ENCODE data around the gene DHRSX.

The DHRSX gene

GRCh38 chrX:2451501-2452316, 49.1 kb downstream of the DHRSX start:
- no peak for DNase-seq

GRCh38 chrX:2450681-2451080, 50.1 kb downstream of the DHRSX start:
- DNase-seq, result no peak

GRCh38 chrX:2449135-2449886, 51.5 kb downstream of the DHRSX start:
- DNase-seq, result no peak

DNA sequence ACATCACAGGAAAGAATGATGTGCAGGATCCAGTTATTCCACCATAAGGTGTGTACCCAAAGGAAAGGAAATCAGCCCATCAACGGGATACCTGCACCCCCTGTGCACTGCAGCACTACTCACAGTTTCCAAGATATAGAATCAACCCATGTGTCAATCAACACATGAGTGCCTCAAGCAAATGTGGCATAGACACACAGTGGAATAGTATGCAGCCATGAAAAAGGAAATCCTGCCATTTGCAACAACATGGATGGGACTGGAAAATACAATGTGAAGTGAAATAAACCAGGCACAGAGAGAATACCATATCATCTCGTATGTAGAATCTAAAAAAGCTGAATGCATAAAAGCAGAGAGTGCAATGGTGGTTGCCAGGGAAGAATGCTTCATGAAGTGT, 53.3 kb downstream of the DHRSX start:
- DNase-seq, result no peak

DNA sequence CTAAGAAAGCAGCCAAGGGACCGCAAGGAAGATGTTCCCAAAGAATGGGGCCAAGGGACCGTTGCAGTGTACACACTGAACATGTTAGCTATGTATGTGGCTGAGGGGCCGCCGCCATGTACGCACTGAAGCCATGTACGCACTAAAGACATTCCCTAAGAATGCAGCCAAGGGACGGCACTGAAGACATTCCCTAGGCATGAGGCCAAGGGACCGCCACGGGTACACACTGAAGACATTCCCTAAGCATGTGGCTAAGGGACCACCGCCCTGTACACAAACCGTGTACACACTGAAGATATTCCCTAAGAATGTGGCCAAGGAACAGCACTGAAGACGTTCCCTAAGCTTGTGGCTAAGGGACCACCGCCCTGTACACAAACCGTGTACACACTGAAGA, 54.0 kb downstream of the DHRSX start:
- DNase-seq, result no peak

DNA sequence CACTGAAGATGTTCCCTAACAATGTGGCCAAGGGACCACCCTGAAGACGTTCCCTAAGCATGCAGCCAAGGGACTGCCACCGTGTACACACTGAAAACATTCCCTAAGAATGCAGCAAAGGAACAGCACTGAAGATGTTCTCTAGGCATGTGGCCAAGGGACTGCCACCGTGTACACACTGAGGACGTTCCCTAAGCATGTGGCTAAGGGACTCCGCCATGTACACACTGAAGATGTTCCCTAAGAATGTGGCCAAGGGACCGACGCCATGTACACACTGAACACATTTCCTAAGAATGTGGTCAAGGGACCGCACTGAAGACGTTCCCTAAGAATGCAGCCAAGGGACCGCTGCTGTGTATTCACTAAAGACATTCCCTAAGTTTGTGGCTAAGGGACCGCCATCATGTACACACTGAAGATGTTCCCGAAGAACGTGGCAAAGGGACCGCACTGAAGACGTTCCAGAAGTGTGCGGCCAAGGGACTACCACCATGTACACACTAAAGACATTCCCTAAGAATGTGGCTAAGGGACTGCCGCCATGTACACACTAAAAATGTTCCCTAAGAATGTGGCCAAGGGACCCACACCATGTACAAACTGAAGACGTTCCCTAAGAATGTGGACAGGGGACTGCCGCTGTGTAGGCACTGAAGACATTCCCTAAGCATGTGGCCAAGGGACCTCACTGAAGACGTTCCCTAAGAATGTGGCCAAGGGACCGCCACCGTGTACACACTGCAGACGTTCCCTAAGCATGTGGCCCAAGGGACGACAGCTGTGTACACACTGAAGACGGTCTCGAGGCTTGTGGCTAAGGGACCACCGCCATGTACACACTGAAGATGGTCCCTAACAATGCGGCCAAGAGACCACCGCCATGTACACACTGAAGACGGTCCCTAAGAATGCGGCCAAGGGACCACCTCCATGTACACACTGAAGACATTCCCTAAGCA, 54.8 kb downstream of the DHRSX start:
- no peak for DNase-seq

DNA sequence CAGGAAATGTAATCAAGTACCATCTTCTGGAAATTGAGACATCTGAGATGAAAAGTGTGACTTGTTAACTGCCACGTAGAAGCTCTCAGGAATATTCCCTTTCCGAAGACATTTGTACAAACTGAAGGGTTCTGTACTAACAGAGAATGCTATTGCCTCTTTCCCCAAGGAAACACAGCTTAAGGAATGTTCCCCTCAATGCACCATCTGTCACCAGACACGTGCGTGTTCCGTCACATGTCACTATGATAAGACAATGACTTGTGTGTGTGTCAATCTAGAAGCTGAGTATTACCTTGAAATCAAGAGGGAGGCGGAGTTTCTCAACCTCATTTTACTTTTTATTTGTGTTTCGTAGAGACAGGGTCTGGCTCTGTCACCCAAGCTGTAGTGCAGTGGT, 58.1 kb downstream of the DHRSX start:
- DNase-seq, result no peak

GRCh38 chrX:2441466-2441865, 59.3 kb downstream of the DHRSX start:
- DNase-seq, result no peak

GRCh38 chrX:2439613-2440012, 61.2 kb downstream of the DHRSX start:
- no peak for DNase-seq

DNA sequence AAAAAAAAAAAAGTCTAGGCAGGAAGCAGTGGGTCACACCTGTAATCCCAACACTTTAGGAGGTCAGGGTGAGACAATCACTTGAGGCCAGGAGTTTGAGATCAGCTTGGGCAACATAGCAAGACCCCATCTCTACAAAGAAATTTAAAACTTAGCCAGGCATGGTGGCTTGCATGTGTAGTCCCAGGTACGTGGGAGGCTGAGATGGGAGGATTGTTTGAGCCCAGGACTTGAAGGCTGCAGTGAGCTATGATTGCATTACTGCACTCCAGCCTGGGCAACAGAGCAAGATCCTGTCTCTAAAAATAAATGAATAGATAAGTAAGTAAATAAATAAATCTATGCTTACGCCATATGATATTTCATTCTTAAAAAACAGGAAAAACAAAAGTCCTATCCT, 65.3 kb downstream of the DHRSX start:
- no peak for DNase-seq

- DNase-seq, result no peak
Observed at GRCh38 chrX:2434270-2435163, 66.3 kb downstream of the DHRSX start.

GRCh38 chrX:2432298-2432863, 68.4 kb downstream of the DHRSX start:
- no peak for DNase-seq

DNA sequence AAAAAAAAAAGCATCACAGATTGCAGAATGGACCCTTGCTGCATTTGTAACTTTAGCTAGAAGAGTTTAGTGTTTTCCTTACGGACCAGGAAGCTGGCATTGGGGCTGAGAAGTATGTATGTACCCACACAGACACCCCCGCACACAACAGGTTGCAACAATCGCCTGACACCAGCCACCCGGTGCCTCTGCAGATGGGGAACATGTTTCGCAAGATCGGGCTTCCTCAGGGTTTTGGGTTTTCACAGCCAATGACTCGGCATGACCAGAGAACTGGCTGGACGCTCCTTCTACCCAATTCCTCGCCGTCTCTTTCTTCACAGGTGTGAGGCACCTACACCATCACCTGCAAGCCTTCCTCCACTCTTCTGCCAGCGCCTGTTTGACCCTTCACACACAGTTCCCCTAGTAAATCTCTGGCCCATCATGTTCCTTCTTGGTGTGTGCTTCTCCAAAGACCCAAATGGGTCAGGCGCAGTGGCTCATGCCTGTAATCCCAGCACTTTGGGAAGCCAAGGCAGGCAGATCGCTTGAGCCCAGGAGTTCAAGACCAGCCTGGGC, 70.4 kb downstream of the DHRSX start:
- DNase-seq, result no peak

DNA sequence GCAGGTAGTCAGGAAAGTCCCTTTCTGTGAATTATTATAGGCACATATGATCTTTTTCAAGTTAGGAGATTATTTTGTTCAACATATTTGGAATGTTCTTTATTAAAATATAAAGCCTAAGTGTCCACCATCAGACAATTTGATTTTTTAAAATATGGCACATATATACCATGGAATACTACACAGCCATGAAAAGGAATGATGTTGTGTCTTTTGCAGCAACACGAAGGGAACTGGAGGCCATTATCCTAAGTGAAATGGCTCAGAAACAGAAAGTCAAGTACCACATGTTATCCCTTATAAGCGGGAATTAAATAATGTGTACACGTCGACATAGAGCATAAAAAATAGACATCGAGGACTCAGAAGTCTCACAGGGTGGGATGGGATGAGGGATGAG, 73.0 kb downstream of the DHRSX start:
- no peak for DNase-seq

GRCh38 chrX:2427147-2427546, 73.6 kb downstream of the DHRSX start:
- DNase-seq, result no peak

DNA sequence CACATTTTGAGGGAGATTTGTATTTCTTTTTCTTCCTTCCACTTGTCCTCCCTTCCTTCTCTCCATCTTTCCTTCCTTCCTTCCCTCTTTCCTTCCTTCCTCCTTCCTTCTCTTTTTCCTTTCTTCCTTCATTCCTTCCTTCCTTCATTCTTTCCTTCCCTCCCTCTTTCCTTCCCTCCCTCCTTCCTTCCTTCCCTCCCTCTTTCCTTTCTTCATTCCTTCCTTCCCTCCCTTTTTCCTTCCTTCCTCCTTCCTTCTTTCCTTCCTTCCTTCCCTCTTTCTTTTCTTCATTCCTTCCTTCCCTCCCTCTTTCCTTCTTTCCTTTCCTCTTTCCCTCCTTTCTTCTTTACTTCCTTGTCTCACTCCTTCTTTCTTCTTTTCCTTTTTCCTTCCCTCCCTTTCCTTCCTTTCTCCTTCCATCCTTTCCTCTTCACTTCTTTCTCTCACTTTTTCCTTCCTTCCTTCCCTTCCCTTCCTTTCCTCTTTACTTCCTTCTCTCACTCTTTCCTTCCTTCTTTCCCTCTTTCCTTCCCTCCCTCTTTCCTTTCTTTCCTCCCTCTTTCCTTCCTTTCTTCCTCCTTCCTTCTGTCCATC, 74.4 kb downstream of the DHRSX start:
- DNase-seq, result no peak

DNA sequence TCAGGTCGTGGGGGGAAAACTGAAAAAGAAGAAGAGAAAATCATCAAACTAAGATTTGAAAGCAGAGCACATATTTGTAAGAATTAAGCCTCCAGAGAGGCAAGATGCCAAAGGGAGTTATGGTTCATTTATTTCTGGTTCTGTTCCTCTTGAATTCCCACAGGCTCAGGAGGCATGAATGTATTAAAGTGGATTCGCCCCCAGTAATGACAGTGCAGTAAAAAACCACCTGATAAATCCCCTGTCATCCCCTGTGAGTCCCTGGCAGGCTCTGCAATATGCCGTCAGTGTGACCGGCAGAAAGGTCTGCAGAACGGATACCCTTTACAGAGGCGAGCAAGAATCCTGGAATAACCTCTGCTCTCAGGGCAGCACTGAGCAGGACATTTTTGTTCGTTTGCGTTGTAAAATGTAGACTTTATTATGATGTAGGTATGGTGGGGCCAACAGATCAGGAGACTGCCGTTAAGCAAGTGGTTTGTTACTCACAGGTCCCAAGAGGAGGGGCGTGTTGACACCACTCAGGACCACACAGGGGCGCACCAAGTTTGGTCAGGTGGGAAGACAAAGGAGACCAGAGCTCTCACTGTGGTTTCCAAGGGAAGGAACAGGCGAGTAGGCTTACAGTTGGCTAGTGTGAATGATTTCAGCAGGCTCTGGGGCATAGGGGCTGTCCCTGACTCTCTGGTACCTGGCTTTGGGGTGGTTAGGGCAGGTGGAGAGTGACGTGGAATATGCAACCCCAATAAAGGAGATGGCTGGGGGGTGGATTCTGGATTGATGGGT, 75.3 kb downstream of the DHRSX start:
- DNase-seq, result no peak

DNA sequence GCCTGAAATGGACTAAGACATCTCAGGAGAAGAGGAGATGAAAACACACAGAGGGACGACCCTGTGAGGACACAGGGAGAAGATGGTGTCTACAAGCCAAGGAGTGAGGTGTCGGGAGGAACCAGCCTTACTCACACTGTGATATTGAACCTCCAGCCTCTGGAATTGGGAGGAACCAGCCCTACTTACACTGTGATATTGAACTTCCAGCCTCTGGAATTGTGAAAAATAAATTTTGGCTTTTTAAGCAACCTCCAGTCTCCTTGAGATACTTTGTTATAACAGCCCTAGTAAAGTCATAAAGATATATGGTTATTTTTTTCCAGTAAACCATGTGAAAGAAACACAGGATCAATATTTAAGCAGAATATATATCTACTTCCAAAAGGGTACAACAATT, 76.5 kb downstream of the DHRSX start:
- DNase-seq, result no peak

- no peak for DNase-seq
Observed at GRCh38 chrX:2423899-2424298, 76.9 kb downstream of the DHRSX start.

DNA sequence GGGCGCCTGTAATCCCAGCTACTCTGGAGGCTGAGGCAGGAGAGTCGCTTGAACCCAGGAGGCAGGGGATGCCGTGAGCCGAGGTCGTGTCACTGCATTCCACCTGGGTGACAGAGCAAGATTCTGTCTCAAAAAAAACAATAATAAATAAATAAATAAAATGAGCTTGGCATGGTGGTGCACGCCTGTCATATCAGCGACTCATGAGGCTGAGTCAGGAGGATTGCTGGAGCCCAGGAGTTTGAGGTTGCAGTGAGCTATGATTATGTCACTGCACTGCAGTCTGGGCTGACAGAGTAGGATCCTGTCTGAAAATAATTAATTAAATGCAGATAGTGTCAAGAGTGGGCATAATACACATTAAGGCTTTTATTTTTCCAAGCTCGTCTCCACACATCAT, 77.5 kb downstream of the DHRSX start:
- no peak for DNase-seq

All from RPMI8226 (cell line).